HS-5 (cell line): ENCODE results near the gene RAD52.

Experiments
- DNase-seq: peaks from one replicate; pipeline ENCODE4 v3.0.0-alpha.2; 2012; ENCODE audit warnings: low read depth

The RAD52 gene

DNA sequence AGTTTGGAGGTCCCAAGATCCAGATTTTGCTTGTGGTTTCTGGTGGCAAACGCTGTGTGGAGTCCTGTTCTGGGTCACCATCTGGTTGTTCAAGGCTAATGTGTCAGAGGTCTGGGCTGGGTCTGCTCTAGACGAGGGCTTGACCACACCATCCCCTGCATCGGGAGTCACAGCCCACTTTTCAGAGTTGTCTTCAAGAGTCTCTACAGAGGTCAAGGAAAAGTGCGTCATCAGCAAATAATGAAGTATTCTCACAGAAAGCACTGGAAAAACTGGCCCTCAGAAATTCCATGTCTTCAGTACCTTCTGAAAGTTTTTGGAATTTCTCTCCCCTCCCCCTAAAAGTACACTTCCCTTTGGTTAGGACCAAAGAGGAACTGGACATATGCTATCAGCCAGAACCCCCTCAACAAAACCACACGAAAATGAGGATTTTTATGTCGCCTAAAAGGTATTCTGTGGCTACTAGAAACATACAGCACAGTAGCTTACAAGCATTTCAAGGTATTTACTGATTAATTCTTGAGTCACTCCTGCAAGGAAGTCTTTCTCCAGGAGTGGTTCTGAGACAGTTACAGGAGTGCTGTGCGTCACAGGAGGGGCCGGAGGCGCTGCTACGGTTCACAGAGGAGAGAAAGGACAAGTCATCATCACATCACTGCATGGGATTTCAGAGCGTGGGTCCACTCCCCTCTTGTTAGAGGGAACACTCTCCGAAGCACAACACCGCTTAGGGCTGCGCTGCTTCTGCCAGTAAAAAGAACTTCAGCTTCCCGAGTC is 35.4 kb downstream of the RAD52 start:
- peak; percentile 44 for DNase-seq

DNA sequence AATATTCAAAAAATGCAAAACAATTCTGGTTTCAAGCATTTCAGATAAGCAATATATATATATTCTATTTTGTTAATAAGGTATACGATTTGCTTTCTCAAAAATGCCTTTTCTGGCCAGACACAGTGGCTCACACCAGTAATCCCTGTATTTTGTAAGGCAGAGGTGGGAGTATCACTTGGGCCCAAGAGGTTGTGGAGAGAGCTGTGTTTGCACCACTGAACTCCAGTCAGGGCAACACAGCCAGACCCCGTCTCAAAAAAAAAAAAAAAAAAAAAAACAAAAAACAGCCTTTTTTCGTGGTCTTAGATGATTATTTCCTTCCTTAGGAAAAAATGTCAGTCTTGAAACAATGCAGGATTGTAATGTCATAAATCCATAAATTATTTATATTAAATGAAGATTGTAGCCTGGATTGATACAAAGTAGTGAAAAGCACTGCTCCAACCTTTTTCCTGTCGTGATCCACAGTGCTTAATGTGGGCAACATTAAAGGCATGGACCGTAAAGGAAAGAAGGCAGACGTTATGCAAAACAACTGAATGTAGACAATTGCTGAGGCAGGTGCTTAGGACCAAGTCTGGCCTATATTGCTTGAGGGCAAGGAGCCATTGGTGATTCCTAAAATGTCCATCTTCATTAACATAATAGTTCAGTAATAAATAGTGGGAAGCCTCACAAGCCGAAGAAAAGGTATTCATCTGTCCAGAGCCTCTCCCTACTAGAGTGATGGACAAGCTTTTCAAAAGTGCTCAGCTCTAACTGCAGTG is 36.8 kb downstream of the RAD52 start:
- DNase-seq: no peak

DNA sequence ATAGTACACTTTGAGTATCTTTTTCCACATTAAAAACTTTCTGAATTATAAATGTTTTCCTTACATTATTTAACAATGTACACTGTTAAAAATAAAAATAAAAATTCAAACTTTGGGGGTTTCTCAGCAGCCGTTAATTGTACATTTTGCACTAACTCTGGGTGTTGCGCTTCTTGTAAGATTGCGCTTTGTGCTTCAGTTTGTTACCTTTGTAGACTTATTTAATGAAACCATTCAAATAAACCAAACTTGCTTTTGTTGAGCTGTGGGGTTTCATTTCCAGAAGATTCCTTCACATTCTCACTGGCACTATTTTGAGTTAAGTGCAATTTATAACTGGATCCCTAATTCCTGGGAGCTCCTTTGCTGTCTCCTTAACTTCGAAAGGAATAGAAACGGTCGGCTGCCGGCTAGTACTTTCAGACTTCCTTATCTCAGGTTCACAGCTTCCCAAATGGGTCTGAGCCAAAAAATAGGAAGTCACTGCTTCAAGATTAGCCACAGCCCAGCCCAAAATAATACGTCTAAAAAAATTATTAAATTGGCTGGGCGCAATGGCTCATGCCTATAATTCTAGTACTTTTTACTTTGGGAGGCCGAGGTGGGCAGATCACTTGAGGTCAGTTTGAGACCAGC is 38.2 kb downstream of the RAD52 start:
- no peak for DNase-seq

DNA sequence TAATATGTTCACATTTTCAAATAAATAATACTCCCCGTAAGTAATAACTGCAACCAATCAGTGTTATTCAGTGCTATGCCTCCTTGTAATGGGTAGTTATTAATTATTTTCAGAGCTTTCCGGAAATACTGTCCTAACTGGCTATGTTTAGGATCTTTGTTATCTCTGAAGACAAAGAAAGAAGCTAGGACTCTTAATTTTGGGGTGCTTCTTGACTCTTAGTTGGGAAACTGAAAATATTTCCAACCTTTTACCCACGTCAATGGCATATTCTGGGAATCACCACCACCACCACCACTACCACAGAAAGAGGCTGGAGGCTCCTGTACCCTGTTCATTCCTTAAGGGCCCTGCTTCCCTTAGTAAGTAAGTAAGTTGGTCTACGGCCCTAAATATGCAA is 39.1 kb downstream of the RAD52 start:
- no peak for DNase-seq

DNA sequence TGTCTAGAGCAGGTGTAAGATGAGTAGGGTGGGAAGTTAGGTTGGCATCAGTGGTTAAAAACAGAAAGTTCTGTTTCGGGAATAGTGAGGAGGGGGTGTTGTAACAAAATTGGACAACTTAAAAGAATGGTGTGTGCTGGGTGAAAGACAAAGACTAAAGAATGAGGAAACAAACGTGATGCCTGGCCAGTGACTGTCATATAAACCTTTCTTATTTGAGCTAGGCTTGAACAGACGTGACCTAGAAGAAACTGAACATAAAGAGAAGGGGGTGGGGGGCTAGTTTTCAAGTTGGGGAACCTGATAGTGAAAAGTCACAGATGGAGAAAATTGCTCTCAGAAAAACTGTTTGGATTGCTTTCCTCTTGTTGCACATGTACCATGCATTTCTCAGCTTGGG is 39.6 kb downstream of the RAD52 start:
- no peak for DNase-seq

DNA sequence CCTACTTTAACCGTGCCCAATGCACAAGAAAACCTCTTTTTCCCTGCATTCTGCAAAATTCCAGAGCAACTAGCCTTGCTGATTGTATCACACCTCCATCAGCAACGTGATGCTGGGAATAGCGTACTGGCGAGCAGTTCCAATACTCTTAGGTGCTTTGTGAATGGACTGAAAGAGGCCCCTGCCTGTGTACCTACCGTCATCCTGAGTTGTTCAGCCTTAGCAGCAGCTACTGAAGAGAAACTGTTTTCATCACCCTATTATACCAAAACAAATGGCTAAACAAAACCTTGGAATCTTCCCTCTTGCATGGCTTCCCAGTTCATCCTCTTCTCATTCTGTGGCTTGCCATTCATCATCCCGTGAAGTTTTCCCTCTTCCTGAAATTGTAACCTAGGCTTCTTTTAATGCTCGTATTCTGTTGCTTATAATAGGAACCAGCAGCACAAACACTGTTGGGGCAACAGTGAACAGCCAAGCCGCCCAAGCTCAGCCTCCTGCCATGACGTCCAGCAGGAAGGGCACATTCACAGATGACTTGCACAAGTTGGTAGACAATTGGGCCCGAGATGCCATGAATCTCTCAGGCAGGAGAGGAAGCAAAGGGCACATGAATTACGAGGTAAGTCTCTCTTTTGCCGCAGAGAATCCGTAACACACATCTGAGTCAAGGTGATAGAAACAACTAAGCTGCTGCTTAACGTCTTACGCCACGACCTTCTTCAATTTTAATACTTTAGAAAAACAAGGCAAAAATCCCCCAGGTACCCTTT is 41.9 kb downstream of the RAD52 start:
- no peak for DNase-seq

DNA sequence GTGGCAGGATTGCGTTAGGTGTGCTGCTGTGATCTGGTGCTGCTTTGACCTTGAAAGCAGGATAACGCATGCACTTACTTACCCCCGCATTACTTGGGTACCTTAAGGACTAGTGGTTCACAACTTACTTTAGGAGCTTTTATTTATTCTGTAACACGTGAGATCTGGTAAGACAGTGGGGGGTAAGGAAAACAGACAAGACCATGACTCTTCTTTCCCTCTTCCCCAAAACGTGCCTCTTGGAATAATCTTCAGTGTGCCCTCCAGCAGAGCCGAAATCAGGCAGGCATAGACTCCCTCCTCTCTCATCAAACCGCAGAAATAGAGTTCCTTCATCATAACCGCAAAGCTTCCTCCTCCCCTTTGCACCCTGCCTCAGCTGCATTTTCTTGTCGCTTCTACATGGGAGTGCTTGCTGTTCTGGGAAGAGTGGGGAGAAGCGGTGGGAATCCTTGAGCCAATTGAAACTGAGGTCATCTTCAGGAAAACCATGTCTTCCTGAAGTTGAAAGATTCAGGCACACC is 43.4 kb downstream of the RAD52 start:
- DNase-seq: no peak

DNA sequence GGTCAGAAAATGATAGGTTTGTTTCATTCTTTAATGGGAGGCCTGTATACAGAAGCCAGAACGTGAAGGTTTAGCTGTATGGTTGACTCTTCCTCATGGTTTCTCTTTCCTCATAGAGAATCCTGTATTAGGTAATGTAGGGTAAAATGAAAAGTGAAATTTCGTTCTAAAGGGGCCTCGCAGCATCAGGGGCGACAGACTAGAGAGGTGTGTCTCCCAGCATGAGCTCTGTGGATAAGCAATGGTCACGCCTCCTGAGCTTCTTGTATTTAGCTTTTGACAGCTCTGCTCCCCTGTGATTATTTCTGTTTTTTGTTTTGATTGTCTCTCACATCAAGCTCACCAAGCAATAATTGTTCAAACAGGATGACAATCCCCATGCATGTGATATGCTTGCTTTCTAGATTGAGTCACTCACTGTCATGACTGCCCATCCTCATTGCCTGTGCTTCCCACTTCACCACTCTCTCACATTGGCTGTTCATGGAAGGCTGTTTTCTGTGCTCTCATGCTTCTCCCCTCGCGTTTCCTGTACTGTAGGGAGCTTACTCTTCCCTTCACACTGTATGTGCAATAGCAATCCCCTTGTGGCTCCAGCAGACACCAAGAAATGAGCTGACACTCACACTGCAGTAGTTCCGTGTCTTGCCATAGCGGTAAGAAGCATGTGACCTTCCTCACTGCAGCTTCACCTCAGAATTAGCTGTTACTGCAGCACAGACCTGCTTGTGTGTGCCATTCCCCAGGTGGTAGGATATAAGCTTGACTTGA is 44.0 kb downstream of the RAD52 start:
- DNase-seq: no peak

DNA sequence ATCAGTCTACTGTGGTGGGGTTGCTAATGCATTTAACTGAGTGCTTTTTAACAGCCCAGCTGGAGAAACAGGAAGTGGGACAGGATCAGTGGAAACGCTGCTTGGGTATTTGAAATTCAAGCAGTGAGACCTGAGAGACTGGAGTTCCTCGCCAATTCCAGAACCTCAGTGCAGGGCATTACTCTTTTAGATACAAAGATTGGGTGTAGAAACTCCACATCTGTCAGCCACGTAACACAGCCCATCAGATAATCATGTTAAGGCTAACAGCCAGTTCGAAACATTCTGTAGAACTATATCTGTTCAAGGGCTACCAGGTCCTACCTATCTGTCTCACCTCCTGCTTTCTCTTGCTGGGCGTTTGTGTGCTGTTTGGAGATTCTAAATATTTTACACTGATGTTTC is 45.5 kb downstream of the RAD52 start:
- DNase-seq: no peak

DNA sequence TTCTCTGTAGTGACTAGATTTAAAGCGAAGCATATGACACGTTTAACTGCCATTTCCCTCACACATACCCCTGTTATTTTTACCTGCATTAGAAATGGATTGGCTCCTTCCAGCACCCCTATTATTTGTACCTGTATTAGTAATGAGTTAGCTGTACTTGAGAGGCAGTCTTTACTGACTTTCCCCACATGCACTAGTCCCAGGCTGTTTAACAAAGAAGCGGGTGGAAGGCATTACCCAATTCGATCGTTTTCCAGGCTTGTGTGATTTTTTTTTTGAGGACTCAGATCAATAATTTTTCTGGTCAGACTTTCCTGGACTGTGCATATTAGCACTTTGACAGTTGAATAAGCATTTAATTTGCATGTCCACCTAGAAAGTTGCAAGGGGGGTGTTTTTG is 46.4 kb downstream of the RAD52 start:
- DNase-seq: no peak

DNA sequence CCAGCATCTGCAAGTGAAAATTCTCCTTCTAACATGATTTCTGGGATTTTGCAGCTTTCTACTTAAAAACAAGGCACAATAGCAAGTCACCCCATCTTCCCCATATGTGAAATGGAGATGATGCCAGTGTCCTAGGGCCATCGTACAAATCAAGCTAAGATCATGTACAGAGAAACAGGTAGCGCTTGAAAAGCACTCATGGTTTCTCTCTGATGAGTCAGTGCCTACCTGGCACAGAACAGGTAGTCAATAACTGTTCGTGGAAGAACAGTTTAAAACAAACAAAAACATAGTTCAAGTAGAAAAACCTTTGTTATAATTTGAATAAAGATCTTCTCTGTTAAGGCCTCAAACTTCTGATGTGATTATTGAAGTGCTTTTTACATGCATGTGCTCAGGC is 46.9 kb downstream of the RAD52 start:
- no peak for DNase-seq

DNA sequence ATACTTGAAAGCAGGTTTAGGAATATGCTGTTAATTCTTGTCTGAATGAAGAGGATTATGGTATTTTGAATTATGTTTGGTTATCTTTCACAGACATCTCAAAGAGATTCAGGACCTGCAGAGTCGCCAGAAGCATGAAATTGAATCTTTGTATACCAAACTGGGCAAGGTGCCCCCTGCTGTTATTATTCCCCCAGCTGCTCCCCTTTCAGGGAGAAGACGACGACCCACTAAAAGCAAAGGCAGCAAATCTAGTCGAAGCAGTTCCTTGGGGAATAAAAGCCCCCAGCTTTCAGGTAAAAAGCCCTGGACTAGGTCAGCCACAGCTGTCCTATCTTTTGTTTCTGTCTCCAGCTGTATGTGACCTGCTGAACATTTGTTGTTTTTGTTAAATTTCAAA is 52.1 kb downstream of the RAD52 start:
- no peak for DNase-seq

DNA sequence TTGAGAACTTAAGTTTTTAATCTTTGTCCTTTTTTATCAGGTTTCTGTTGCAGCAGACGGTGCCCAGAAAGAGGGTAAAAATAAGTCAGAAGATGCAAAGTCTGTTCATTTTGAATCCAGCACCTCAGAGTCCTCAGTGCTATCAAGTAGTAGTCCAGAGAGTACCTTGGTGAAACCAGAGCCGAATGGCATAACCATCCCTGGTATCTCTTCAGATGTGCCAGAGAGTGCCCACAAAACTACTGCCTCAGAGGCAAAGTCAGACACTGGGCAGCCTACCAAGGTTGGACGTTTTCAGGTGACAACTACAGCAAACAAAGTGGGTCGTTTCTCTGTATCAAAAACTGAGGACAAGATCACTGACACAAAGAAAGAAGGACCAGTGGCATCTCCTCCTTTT is 53.5 kb downstream of the RAD52 start:
- DNase-seq: no peak

DNA sequence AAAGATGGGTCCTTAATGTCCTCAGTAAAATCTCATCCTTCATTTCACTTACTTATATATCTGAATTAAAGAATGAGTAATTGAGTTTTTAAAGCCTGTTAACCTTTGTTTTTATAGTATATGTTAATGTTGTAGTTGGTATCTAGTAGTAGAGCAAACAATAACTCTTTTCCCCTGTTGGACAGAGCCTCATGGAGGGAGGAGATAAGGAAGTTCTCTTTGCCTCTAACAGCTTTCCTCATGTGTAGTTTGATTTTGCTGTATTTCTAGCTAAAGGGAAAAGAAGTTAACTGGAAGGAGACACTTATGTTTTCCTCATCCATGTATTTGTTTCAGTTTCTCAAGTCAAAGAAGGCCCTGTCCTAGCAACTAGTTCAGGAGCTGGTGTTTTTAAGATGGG is 55.3 kb downstream of the RAD52 start:
- DNase-seq: no peak

DNA sequence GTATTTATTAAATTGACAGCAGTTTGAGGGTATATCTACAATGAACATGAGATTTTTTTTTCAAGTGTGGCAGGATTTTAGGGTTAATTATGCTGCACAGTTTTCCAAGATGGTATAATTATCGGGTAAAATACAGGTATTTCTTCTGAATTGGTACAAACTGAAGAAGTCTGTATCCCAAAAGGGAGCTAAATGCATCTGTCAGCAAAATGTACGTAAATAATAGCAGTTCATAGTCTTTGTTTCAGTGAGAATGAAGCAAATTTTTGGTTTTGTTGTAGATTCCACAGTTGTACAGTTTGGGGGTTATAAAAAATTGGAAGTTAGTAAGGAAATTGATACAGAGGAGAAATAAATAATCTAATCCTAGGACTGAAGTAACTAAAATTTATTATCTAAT is 63.3 kb downstream of the RAD52 start:
- no peak for DNase-seq

DNA sequence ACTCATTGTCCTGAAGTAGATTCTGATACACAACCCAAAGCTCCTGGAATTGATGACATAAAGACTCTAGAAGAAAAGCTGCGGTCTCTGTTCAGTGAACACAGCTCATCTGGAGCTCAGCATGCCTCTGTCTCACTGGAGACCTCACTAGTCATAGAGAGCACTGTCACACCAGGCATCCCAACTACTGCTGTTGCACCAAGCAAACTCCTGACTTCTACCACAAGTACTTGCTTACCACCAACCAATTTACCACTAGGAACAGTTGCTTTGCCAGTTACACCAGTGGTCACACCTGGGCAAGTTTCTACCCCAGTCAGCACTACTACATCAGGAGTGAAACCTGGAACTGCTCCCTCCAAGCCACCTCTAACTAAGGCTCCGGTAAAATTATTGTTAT is 63.8 kb downstream of the RAD52 start:
- no peak for DNase-seq

DNA sequence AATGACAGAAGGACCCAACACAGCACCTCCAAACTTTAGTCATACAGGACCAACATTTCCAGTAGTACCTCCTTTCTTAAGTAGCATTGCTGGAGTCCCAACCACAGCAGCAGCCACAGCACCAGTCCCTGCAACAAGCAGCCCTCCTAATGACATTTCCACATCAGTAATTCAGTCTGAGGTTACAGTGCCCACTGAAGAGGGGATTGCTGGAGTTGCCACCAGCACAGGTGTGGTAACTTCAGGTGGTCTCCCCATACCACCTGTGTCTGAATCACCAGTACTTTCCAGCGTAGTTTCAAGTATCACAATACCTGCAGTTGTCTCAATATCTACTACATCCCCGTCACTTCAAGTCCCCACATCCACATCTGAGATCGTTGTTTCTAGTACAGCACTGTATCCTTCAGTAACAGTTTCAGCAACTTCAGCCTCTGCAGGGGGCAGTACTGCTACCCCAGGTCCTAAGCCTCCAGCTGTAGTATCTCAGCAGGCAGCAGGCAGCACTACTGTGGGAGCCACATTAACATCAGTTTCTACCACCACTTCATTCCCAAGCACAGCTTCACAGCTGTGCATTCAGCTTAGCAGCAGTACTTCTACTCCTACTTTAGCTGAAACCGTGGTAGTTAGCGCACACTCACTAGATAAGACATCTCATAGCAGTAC is 64.6 kb downstream of the RAD52 start:
- no peak for DNase-seq

DNA sequence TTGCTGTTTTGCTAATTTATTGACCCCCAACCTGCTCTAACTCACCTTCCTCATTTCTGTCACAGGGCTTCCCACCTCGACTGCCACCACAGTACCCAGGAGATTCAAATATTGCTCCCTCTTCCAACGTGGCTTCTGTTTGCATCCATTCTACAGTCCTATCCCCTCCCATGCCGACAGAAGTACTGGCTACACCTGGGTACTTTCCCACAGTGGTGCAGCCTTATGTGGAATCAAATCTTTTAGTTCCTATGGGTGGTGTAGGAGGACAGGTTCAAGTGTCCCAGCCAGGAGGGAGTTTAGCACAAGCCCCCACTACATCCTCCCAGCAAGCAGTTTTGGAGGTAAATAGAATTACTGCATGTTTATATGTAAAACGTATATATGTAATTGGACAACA is 68.8 kb downstream of the RAD52 start:
- no peak for DNase-seq

DNA sequence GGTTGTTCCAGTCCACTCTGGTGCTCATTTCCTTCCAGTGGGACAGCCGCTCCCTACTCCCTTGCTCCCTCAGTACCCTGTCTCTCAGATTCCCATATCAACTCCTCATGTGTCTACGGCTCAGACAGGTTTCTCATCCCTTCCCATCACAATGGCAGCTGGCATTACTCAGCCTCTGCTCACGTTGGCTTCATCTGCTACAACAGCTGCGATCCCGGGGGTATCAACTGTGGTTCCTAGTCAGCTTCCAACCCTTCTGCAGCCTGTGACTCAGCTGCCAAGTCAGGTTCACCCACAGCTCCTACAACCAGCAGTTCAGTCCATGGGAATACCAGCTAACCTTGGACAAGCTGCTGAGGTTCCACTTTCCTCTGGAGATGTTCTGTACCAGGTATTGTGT is 69.9 kb downstream of the RAD52 start:
- DNase-seq: peak; percentile 74

DNA sequence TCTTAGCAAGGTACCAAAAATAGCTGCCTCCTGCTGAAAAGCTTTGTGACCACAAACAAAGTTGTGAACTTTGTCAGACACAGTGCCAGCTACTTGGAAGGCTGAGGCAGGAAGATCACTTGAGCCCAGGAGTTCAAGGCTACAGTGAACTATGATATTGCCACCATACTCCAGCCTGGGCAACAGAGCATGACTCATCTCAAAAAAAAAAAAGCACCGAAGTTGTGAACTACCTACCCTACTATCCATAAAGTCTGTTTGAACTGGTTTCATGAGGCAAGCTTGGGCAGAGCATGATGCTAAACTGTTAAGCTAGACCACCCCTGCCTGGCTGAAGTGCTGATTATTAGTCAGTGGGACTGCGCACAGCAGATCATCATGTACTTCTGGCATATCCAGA is 75.5 kb downstream of the RAD52 start:
- DNase-seq: no peak

DNA sequence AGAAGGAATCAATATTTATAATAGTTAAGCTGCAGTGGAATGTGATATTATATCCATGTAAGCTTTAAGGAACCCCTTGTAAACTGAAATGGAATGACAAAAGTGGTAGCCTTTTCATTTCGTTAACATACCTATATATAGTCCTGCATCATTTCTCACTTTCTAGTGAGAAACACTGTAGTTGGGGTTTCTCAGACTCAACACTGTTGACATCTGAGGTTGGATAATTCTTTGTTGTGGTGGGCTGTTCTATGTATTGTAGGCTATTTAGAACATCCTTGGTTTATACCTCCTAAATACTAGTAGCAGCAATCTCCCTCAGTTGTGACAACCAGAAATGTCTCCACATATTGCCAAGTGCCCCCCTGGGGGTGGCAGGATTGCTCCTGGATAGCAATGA is 79.1 kb downstream of the RAD52 start:
- no peak for DNase-seq
